GM21619 (cell line): ENCODE measurements around the gene CC2D1A.

Experiments used
- ATAC-seq: cut with Tn5 transposase; IDR thresholded peaks from one replicate; pipeline ENCODE4 v1.9.1; 2021; ENCODE audit not compliant: unreplicated experiment

CC2D1A gene

GRCh38 chr19:13876834-13877233 lies 29.2 kb upstream of the CC2D1A start, which contains the start of gene NANOS3:
Gene NANOS3 (plus strand): TSS chr19:13877134. CDS start chr19:13877249, 115 bp downstream.
- no peak for ATAC-seq

- no peak for ATAC-seq
These were observed 28.7 kb upstream of the CC2D1A start for GRCh38 chr19:13877303-13877702.

- ATAC-seq, result peak; percentile 80
These were observed 25.6 kb upstream of the CC2D1A start for GRCh38 chr19:13880059-13881043.

GRCh38 chr19:13881251-13881691 lies 24.7 kb upstream of the CC2D1A start:
- no peak for ATAC-seq

GRCh38 chr19:13881692-13882418 lies 24.1 kb upstream of the CC2D1A start:
- no peak for ATAC-seq

- no peak for ATAC-seq
These were observed 23.6 kb upstream of the CC2D1A start for GRCh38 chr19:13882419-13882795.

- no peak for ATAC-seq
These were observed 23.2 kb upstream of the CC2D1A start for GRCh38 chr19:13882836-13883235.

- no peak for ATAC-seq
These were observed 22.4 kb upstream of the CC2D1A start for GRCh38 chr19:13883516-13884064.

- ATAC-seq, result no peak
These were observed 21.0 kb upstream of the CC2D1A start for GRCh38 chr19:13884726-13885591.

GRCh38 chr19:13885826-13886365 lies 20.1 kb upstream of the CC2D1A start:
- no peak for ATAC-seq

- ATAC-seq, result no peak
These were observed 19.0 kb upstream of the CC2D1A start for GRCh38 chr19:13887018-13887436.

- ATAC-seq, result no peak
These were observed 18.5 kb upstream of the CC2D1A start for GRCh38 chr19:13887517-13887916.

GRCh38 chr19:13888281-13888680 lies 17.7 kb upstream of the CC2D1A start:
- no peak for ATAC-seq

GRCh38 chr19:13890136-13890535 lies 15.9 kb upstream of the CC2D1A start:
- ATAC-seq, result no peak

GRCh38 chr19:13892870-13893269 lies 13.1 kb upstream of the CC2D1A start:
- no peak for ATAC-seq

- ATAC-seq, result no peak
These were observed 11.4 kb upstream of the CC2D1A start for GRCh38 chr19:13894552-13894951.

- no peak for ATAC-seq
These were observed 9.8 kb upstream of the CC2D1A start for GRCh38 chr19:13896227-13896626.

- no peak for ATAC-seq
These were observed 6.6 kb upstream of the CC2D1A start for GRCh38 chr19:13899393-13899792.

- no peak for ATAC-seq
These were observed 6.0 kb upstream of the CC2D1A start for GRCh38 chr19:13899912-13900584.
